GM18526 (cell line): Measurements from ENCODE around the gene NCAM2.

ENCODE experiments used
- POLR2A ChIP-seq: IDR thresholded peaks from 3 replicates; pipeline ENCODE4 v1.6.1; 2011; ENCODE audit not compliant: insufficient read length; ENCODE audit errors: extremely low read depth

Gene NCAM2

GRCh38 chr21:20997636-20998455 lies at the start of gene NCAM2:
NCAM2 (plus strand) TSS chr21:20998409.
- no peak for TF ChIP-seq POLR2A

DNA sequence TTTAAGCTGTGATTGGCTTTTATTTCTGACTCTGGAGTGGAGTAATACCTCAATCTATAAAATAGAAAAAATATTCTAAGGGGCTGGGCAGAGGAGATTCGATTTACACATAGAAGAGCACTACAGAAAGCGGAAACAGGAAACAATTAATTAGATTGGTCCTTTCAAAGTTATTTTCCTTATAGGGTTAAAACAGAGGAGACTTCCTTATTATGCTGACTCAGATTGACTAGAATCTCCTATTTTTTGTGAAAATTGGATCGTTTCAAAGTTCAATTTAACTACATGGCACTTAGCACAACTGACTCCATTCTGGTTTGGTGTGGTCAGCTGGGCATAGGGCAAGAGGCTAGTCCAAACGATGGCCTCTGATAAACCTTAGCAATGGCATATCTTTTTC lies 48.3 kb upstream of the NCAM2 start:
- TF ChIP-seq POLR2A: no peak

DNA sequence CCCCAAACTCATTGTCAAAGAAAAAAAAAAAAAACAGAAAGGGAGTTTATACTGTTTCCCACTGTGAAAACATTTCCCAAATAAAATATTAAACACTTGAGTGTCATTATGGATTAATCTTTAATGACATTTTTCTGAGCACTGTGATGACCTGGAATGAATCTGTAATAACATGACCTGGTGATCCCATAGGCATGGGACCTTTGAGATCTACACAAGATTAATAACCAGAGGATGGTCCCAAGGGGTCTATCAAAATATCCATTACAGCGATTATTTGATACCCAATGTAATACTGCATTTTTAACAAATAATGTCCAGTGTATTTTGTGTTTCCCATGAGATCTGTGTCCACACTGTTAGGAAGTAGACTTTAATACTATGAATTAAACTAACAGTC lies 32.4 kb upstream of the NCAM2 start:
- TF ChIP-seq POLR2A: no peak

DNA sequence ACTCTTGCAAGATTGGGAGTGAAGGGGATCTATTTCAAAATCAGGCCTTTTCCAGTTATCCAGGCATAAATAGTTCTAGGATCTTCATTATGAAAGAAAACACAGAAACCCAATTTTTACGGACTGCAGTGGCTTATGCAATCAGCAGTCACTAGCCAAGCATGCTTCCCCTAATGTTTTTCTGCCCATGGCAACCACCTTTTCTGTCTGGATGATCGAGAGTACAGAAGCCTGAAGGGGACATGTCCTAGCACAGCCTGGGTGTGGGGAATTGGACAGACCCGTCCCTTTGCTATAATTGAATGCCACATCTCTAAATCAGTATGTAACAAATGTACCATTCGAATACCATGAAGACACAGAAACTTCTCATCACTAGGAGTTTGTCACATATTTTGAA lies 29.8 kb upstream of the NCAM2 start:
- no peak for TF ChIP-seq POLR2A

- no peak for TF ChIP-seq POLR2A
These were observed 27.5 kb upstream of the NCAM2 start for GRCh38 chr21:20970691-20971090.

DNA sequence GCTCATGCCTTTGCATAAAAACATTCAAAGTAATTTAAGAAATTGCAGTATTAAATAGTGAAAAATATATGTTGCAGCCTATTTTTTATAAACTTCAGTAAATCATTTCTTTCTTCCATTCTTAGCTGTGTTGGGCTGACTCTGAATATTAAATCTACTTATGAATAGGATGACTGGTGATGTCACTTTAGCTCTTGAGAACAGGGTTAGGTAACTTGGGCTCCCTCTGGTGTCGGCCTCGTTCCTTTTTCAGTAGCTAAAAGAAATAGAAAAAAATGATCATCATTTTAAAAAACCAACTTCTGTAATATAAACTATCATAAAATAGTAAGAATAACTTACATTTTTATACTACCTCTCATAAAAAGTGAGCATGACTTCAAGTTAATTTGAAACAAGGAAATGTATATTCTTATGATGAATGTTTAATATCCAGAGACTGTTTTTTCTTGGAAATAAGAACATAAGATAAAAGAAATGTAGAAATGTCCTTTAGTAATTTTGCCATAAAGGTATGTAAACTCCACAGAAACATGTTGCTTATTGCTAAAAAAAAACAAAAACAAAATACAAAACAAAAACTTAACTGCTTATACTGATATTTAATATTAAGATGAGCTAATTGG lies 26.8 kb upstream of the NCAM2 start:
- no peak for TF ChIP-seq POLR2A

- no peak for TF ChIP-seq POLR2A
These were observed 3.4 kb upstream of the NCAM2 start for GRCh38 chr21:20994790-20995189.

- TF ChIP-seq POLR2A: no peak
These were observed 1.5 kb upstream of the NCAM2 start for GRCh38 chr21:20996421-20997310.

GRCh38 chr21:20997311-20997635 lies 936 bp upstream of the NCAM2 start:
- no peak for TF ChIP-seq POLR2A

DNA sequence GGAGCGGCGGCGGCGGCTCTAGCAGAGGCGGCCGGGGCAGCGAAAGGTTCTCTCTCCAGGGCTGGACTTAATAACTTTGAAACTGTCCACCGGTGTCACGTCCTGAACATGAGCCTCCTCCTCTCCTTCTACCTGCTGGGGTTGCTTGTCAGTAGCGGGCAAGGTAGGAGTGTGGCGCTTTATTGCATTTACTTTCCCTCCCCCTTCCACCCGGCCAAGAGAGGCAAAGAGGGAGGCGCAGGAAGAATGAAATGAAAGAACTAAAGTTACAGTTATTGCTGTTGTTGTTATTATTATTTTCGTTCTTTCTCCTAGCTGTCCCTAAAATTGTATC lies 214 bp downstream of the NCAM2 start:
- no peak for TF ChIP-seq POLR2A

GRCh38 chr21:20998886-20999285 lies 677 bp downstream of the NCAM2 start:
- no peak for TF ChIP-seq POLR2A

DNA sequence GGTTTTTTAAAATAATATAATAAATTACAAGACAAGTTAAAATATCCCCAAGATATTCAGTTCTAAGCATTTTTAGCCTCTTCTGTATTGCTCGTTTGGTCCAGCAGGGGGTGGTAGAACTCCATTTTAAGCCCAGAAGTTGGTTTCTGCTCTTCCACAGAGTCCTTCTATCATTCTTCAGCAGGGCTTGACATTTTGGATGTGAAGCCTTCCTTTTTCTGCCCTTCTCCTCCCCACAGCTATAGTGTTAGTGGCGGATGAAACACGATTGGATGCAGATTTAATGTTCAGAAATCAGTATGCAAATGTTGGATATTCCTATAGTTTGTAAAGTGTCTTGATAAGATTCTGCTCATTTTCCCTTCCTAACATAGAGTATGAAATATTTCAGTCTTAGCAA lies 1.4 kb downstream of the NCAM2 start:
- no peak for TF ChIP-seq POLR2A

DNA sequence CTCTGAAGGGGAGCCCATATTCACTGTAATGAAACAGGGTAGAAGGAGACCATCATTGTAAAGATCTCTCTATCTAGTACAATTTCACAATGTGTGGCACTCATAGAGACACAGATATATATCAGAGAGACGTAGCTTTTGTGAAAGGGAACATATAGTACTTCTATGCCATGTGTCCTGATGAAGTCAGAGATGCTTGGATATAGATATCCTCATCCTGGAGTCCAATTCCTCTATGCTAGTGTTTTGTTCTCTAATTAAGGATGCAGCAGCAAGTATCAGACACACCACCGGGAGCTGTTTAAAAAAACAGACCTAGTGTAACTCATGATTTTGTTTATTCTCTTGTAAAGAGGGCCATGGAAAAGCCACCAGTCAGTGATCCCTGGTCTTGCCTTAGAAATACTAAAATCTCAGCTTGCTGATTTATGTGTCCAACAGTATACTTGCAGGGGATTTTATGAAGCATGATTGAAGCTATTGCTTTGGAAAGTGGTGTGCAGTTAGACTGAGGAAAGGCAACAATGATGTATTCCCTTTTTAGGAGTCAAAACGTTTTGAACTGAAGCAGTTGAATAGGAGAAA lies 2.5 kb downstream of the NCAM2 start:
- no peak for TF ChIP-seq POLR2A

GRCh38 chr21:21001591-21002100 lies 3.4 kb downstream of the NCAM2 start:
- TF ChIP-seq POLR2A: no peak

GRCh38 chr21:21002153-21002552 lies 3.9 kb downstream of the NCAM2 start:
- TF ChIP-seq POLR2A: no peak
